IPS-18a (cell line): ENCODE data around the gene CCDC171.
"Not testable (repeated sequence)": the region's sequence is repeated elsewhere in the genome, so short reads cannot be mapped to it uniquely, and the experiment has no call there.

Experiments
- H3K27ac ChIP-seq: one replicate; pipeline ENCODE4 v1.5.1; 2013; ENCODE audit warnings: low read length
- H3K27me3 ChIP-seq: one replicate; pipeline ENCODE4 v1.6.1; 2013; ENCODE audit warnings: mild to moderate bottlenecking, low read length; ENCODE audit not compliant: control insufficient read depth, insufficient read depth
- H3K36me3 ChIP-seq: one replicate; pipeline ENCODE4 v1.6.1; 2013; ENCODE audit warnings: low read depth, low read length; ENCODE audit not compliant: control insufficient read depth
- H3K4me1 ChIP-seq: one replicate; pipeline ENCODE4 v1.6.1; 2013; ENCODE audit warnings: low read depth, low read length; ENCODE audit not compliant: control insufficient read depth
- H3K4me3 ChIP-seq: one replicate; pipeline ENCODE4 v1.5.1; 2013; ENCODE audit warnings: low read length
- H3K9ac ChIP-seq: one replicate; pipeline ENCODE4 v1.6.1; 2013; ENCODE audit warnings: mild to moderate bottlenecking, low read length, moderate library complexity
- H3K9me3 ChIP-seq: one replicate; pipeline ENCODE4 v1.6.1; 2013; ENCODE audit warnings: low read depth, low read length; ENCODE audit not compliant: control insufficient read depth

CCDC171 gene

GRCh38 chr9:15524845-15525455, 27.9 kb upstream of the CCDC171 start:
- H3K4me3 ChIP-seq, result no peak overlapping the region
- peaks cover 9% of the 10 kb centered on the region for H3K4me1 ChIP-seq
- H3K27me3 ChIP-seq, result no peaks in the 10 kb centered on the region
- H3K27ac ChIP-seq, result no peak overlapping the region
- H3K9ac ChIP-seq, result no peak overlapping the region
- no peaks in the 10 kb centered on the region for H3K9me3 ChIP-seq
- H3K36me3 ChIP-seq, result no peaks in the 10 kb centered on the region

DNA sequence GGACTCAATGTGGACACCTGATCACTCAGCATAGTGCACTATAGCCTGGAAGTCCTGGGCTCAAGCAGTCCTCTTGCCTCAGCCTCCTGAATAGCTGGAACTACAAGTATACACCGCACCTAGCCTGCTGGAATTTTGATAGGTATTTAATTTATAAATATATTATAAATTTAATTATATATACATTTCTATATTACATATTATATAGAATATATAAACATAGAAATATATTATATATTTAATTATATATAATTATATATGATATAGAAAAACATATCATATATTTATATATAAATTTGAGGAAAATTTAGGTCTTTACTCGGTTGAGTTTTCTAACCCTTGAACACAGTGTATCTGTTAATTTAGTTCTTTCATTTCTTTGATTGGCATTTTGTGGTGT, 26.9 kb upstream of the CCDC171 start:
- H3K9me3 ChIP-seq, result no peaks in the 10 kb centered on the region
- H3K4me3 ChIP-seq, result no peak overlapping the region
- H3K4me1 ChIP-seq, result peaks cover 9% of the 10 kb centered on the region
- H3K9ac ChIP-seq, result no peak overlapping the region
- H3K27ac ChIP-seq, result no peak overlapping the region
- H3K36me3 ChIP-seq, result no peaks in the 10 kb centered on the region
- no peaks in the 10 kb centered on the region for H3K27me3 ChIP-seq

- H3K27me3 ChIP-seq, H3K9ac ChIP-seq, H3K36me3 ChIP-seq, H3K27ac ChIP-seq, H3K4me3 ChIP-seq, H3K4me1 ChIP-seq, H3K9me3 ChIP-seq: not testable (repeated sequence)
Measured at GRCh38 chr9:15527035-15527434, 25.8 kb upstream of the CCDC171 start.

GRCh38 chr9:15529566-15530324, 23.1 kb upstream of the CCDC171 start:
- no peak overlapping the region for H3K27ac ChIP-seq
- no peak overlapping the region for H3K4me3 ChIP-seq
- H3K36me3 ChIP-seq, result no peaks in the 10 kb centered on the region
- H3K27me3 ChIP-seq, result no peaks in the 10 kb centered on the region
- H3K9ac ChIP-seq, result no peak overlapping the region
- H3K9me3 ChIP-seq, result no peaks in the 10 kb centered on the region
- H3K4me1 ChIP-seq, result no peaks in the 10 kb centered on the region

DNA sequence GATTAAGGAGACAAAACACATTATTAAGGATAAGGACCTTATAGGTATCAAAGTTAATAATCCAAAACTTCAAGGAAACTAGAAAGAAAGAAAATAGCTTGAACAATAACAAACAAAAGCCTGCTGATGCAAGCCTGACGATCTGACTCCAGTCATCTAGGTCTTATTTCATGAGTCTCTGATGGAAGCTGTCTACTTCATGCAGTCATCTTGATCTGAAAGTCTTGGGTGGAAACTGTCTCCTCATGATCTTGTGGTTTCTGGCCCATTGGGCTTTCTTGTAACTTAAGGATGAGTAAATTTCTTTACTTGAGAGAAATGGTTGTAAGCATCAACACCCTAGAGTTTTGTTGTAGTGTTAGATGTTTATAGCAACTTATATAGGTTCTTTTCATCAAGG, 21.5 kb upstream of the CCDC171 start:
- H3K27ac ChIP-seq, result no peak overlapping the region
- H3K4me3 ChIP-seq, result no peak overlapping the region

GRCh38 chr9:15541872-15542271, 11.0 kb upstream of the CCDC171 start:
- Histone ChIP-seq H3K36me3 (no peaks in the 10 kb centered on the region), H3K9ac (no peak overlapping the region), H3K27me3 (no peaks in the 10 kb centered on the region), H3K4me1 (no peaks in the 10 kb centered on the region), H3K4me3 (no peak overlapping the region), H3K9me3 (no peaks in the 10 kb centered on the region), H3K27ac (no peak overlapping the region)

More for the DNA sequence above, 21.5 kb upstream of the CCDC171 start:
- no peaks in the 10 kb centered on the region for H3K36me3 ChIP-seq
- H3K9ac ChIP-seq, result no peak overlapping the region
- H3K4me1 ChIP-seq, result no peaks in the 10 kb centered on the region
- no peaks in the 10 kb centered on the region for H3K9me3 ChIP-seq
- no peaks in the 10 kb centered on the region for H3K27me3 ChIP-seq

DNA sequence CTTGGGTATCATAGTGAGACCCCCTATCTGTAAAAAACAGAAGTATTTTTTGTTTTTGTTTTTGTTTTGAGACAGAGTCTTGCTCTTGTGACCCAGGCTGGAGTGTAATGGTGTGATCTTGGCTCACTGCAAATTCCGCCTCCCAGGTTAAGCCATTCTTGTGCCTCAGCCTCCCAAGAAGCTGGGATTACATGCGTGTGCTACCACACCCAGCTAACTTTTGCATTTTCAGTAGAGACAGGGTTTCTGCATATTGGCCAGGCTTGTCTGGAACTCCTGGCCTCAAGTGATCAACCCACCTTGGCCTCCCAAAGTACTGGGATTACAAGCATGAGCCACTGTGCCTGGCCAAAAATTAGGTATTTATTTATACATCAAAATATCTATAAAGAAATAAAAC, 10.2 kb upstream of the CCDC171 start:
- Histone ChIP-seq H3K27me3 (no peaks in the 10 kb centered on the region), H3K9me3 (no peaks in the 10 kb centered on the region), H3K27ac (no peak overlapping the region), H3K4me3 (no peak overlapping the region), H3K4me1 (no peaks in the 10 kb centered on the region), H3K36me3 (no peaks in the 10 kb centered on the region), H3K9ac (no peak overlapping the region)

DNA sequence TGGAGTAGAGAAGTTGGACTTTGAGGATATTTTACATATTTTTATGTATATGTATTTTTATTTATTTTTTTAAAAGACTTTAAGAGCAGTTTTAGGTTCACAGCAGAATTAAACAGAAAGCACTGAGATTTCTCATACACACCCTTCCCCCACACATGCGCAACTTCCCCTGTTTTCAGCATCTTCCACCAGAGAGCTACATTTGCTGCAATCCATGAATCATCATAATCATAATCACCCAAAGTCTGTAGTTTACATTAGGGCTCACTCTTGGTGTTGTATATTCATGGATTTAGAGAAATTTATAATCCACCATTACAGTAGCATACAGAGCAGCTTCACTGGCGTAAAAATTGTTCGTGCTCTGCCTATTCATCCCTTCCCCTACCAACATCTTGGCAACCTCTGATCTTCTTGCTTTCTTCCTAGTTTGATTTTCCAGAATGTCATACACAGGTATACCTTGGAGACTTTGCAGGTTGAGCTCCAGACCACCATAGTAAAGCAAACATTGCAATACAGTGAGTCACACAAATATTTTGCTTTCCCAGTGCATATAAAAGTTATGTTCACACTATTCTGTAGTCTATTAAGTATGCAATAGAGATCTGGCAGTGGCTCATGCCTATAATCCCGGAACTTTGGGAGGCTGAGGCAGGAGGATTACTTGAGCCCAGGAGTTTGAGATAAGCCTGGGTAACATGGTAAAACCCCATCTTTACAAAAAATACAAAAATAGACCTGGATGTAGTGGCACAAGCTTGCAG, 9.6 kb upstream of the CCDC171 start:
- no peaks in the 10 kb centered on the region for H3K4me1 ChIP-seq
- H3K4me3 ChIP-seq, result no peak overlapping the region
- no peaks in the 10 kb centered on the region for H3K27me3 ChIP-seq
- no peaks in the 10 kb centered on the region for H3K36me3 ChIP-seq
- no peaks in the 10 kb centered on the region for H3K9me3 ChIP-seq
- no peak overlapping the region for H3K9ac ChIP-seq
- no peak overlapping the region for H3K27ac ChIP-seq

DNA sequence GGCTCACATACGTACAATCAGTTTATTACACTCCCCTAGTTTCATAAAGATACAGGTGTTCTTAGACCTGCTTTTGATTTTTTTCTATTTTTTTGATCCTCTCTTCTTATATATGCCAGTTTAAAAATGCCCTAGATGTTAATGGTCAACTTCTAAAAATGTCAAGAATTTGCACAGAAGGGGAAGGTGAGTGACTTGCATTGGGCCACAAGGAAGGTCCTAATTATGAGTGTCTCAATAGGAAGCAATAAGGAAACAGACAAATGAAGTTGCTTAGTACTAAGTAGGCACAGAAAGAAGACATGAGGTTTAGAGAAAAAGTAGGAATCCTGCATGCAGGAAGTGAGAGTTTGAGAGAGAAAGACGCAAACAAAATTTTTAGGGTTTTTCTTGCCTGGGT, 3.2 kb upstream of the CCDC171 start:
- no peak overlapping the region for H3K27ac ChIP-seq
- H3K9ac ChIP-seq, result no peak overlapping the region
- H3K27me3 ChIP-seq, result no peaks in the 10 kb centered on the region
- no peaks in the 10 kb centered on the region for H3K9me3 ChIP-seq
- H3K36me3 ChIP-seq, result no peaks in the 10 kb centered on the region
- no peak overlapping the region for H3K4me3 ChIP-seq
- peaks cover 5% of the 10 kb centered on the region for H3K4me1 ChIP-seq

DNA sequence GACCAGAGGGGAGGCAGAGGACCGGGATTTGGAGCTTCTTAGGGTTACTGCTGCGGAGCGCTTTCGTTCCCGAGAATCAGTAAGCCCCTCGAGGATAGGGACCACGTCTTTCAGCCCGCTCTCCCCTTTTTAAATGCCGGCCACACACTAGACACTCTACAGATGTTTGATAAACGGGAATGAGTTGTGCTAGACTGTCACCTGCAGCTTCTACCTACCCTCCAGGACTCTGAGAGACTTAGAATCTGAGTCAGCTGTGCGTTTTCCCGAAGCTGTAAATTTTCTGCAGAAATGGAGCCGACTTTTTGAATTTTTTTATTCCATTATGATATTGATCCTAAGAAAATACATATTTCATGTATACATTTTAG, 670 bp downstream of the CCDC171 start:
- Histone ChIP-seq H3K9ac (peak overlapping the region; percentile 74), H3K27ac (no peak overlapping the region)

GRCh38 chr9:15570769-15571168, 17.9 kb downstream of the CCDC171 start:
- Histone ChIP-seq H3K27ac (no peak overlapping the region), H3K27me3 (no peaks in the 10 kb centered on the region), H3K4me3 (no peak overlapping the region), H3K9me3 (no peaks in the 10 kb centered on the region), H3K36me3 (no peaks in the 10 kb centered on the region), H3K4me1 (no peaks in the 10 kb centered on the region), H3K9ac (no peak overlapping the region)

More for the DNA sequence above, 670 bp downstream of the CCDC171 start:
- H3K36me3 ChIP-seq, result no peaks in the 10 kb centered on the region
- H3K4me1 ChIP-seq, result peaks cover 5% of the 10 kb centered on the region
- H3K9me3 ChIP-seq, result no peaks in the 10 kb centered on the region
- no peaks in the 10 kb centered on the region for H3K27me3 ChIP-seq
- H3K4me3 ChIP-seq, result peak overlapping the region; percentile 67
